ENCODE measurements around the gene BPHL.
"Not testable (repeated sequence)": the region's sequence is repeated elsewhere in the genome, so short reads cannot be mapped to it uniquely, and the experiment has no call there.

BPHL gene

GRCh38 chr6:3179945-3180344, 61.4 kb downstream of the BPHL start:
- DNase-seq (ENCODE audit: low spot score), result not testable (repeated sequence)

- DNase-seq (ENCODE audit: low spot score), result no peak
These were observed 62.6 kb downstream of the BPHL start for GRCh38 chr6:3181105-3181504.

GRCh38 chr6:3183066-3183465, 64.6 kb downstream of the BPHL start:
- DNase-seq (ENCODE audit: low spot score), result no peak

GRCh38 chr6:3186974-3187382, 68.5 kb downstream of the BPHL start:
- no peak for DNase-seq (ENCODE audit: low spot score)

GRCh38 chr6:3188262-3188661, 69.8 kb downstream of the BPHL start:
- no peak for DNase-seq (ENCODE audit: low spot score)

GRCh38 chr6:3189192-3189591, 70.7 kb downstream of the BPHL start:
- not testable (repeated sequence) for DNase-seq (ENCODE audit: low spot score)

GRCh38 chr6:3190056-3190455, 71.5 kb downstream of the BPHL start:
- DNase-seq (ENCODE audit: low spot score), result no peak

GRCh38 chr6:3190779-3191178, 72.3 kb downstream of the BPHL start:
- DNase-seq (ENCODE audit: low spot score), result no peak

GRCh38 chr6:3193102-3193849, 74.8 kb downstream of the BPHL start:
- no peak for DNase-seq (ENCODE audit: low spot score)

- no peak for DNase-seq (ENCODE audit: low spot score)
These were observed 76.3 kb downstream of the BPHL start for GRCh38 chr6:3194535-3195419.

GRCh38 chr6:3195420-3195694, 76.8 kb downstream of the BPHL start:
- DNase-seq (ENCODE audit: low spot score), result no peak

- DNase-seq (ENCODE audit: low spot score), result no peak
These were observed 77.4 kb downstream of the BPHL start for GRCh38 chr6:3195695-3196497.

- DNase-seq (ENCODE audit: low spot score), result no peak
These were observed 78.3 kb downstream of the BPHL start for GRCh38 chr6:3196770-3197169.

GRCh38 chr6:3197734-3198133, 79.2 kb downstream of the BPHL start:
- DNase-seq (ENCODE audit: low spot score), result not testable (repeated sequence)

GRCh38 chr6:3199382-3199781, 80.9 kb downstream of the BPHL start:
- DNase-seq (ENCODE audit: low spot score), result no peak

GRCh38 chr6:3200682-3201081, 82.2 kb downstream of the BPHL start:
- DNase-seq (ENCODE audit: low spot score), result no peak

- no peak for DNase-seq (ENCODE audit: low spot score)
These were observed 82.9 kb downstream of the BPHL start for GRCh38 chr6:3201388-3201787.
